ENCODE results near the gene NUDT15.
"Not testable (repeated sequence)": the region's sequence is repeated elsewhere in the genome, so short reads cannot be mapped to it uniquely, and the experiment has no call there.

Gene NUDT15

DNA sequence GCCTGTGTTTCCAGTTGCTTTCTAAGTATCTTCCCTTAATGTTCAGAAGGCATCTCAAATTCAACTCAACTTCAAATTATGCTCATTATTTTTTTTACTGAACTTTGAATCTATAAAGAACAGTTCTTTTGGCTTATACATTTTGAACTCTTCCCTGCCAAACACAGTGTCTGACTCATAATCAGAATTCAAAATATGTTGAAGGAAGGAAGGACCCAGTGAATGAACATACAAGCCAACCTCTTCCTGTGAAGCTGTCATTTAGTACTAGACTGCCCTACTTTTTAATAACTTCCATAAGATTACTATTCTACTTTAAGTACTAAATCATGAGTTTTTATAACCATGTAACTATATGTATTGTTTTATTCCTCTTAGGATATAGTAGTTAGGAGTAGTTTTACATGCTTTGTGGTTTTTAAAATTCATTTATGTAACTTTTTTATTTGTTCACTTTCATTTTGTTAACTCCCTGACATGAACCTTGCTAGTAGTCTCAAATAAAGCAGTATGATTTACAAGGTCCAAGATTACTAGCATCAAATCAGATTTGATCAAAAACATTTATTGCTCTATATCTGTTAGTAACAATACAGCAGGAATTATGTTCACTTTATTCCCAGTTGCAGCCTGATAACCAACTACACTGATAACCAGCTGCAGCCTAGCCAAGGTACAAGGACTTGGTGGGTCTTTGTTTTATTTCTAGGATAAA lies 6.4 kb downstream of the NUDT15 start:
- DNase-seq (ENCODE audit: low read depth), result no peak

DNA sequence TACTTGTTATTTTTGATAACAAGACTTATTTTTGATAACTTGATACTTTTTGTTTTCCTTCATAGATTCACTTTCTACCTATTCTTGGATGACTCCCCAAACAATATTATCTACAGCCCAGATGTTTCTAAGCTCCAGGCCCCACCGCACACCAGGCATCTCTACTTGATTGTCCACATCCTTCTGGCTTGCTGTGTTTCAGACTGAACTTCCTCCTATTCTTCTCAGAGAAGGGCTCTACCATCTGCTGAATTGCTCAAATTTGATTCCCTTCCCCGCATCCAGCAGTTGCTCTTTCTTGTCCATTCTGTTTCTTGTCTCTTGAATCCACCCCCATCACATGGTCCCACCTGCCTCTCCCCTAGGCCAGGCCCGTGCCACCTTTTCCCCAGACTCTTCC lies 13.0 kb downstream of the NUDT15 start:
- DNase-seq (ENCODE audit: low read depth), result no peak

DNA sequence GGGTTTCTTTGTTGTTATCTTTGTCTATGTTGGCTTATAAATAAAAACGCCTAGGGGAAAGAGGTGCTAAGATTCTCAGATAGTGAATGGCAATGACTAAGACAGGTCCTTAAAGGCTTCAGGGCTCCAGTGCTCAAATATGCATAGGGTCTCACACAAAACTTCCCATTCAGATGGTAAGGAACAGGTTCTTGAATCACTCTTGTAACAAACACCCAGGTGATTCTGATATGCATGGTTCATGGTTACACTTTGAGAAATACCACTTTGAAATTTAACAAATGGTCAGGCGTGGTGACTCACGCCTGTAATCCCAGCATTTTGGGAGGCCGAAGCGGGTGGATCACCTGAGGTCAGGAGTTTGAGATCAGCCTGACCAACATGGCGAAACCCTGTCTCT lies 17.1 kb downstream of the NUDT15 start:
- no peak for DNase-seq (ENCODE audit: low read depth)

DNA sequence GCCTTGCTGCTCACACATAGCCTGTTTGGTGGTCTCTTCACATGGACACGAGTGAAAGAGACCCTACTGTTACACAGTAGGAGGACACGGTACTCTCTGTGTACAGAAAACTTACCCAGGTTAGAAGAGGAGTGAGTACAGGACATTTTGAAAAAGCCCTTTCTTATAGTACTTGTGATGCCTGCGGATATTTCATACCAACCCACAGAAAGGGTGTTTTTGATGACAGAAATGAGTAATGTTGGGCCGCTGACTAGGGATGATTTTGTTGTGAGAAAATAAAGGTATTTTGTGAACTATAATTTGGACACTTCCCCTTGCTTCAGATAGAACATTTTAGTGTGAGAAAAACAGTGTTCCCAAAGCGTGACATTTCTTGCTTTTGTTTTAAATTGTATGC lies 18.2 kb downstream of the NUDT15 start:
- no peak for DNase-seq (ENCODE audit: low read depth)

DNA sequence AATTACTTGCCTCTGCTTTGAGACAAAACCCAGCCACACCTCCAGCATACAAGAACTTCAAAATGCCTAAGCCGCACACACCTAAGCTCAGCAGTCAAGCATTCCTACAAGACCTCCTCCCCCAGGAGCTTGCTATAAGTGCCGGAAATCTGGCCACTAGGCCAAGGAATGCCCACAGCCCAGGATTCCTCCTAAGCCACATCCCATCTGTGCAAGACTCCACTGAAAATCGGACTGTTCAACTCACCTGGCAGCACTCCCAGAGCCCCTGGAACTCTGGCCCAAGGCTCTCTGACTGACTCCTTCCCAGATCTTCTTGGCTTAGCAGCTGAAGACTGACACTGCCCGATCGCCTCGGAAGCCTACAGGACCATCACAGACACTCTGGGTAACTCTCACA lies 21.0 kb downstream of the NUDT15 start:
- not testable (repeated sequence) for DNase-seq (ENCODE audit: low read depth)

DNA sequence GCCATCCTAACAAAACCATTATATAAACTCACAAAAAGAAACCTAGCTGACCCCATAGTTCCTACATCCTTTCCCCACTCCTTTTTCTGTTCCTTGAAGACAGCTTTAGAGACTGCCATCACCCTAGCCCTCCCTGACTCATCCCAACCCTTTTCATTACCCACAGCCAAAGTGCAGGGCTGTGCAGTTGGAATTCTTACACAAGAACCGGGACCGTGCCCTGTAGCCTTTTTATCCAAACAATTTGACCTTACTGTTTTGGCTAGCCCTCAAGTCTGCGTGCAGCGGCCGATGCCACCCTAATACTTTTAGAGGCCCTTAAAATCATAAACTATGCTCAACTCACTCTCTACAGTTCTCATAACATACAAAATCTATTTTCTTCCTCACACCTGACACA lies 22.4 kb downstream of the NUDT15 start:
- DNase-seq (ENCODE audit: low read depth), result not testable (repeated sequence)

DNA sequence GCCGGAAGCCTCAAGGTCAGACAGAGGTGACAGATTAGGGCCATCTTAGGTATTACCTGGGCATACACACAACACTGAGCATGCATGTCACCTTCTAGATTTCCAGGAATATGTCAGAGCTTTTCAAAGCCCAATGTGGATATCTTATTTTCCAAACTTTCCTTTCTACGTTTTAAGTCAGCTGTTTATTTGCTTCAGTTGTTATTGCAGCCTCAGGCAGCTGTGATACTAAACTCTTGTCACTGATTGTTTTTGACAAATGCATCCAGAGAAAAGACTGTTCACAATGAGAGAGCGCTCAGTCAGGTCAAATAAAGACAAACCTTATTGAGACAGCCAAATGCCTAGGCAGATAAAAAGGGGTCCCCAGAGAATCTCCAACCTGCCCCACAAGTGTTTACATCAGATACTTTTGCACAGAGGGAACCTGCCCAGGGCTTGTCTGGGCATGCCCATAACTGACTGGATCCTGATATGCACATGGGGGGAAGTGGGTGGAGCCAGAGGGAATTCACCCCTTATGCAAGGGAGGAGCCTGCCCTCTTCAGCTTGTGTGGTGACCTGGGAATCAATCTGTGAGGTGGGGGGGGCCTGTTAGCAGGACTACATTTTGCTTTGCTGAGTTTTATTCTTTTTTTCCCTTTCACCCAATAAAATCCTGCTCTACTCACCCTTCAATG lies 28.9 kb downstream of the NUDT15 start:
- DNase-seq (ENCODE audit: low read depth), result no peak

DNA sequence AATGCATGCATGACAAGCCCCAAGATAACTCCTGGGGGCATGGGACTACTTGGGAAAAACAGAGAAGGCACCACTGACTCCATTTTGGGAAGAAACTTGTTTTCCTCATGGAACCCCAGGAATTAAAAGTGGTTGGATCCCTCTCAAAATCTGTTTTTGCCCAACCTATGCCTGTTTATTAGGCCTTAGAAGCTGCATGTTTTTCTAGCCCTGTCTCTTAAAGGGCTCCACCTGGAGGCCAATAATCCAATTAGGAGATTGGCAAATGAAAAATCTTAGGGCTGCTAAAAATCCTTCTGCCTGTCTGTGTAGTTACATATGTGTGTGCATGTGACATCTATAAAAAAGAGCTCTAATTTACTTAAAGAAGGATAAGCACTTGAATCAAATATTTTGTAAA lies 30.5 kb downstream of the NUDT15 start:
- no peak for DNase-seq (ENCODE audit: low read depth)

DNA sequence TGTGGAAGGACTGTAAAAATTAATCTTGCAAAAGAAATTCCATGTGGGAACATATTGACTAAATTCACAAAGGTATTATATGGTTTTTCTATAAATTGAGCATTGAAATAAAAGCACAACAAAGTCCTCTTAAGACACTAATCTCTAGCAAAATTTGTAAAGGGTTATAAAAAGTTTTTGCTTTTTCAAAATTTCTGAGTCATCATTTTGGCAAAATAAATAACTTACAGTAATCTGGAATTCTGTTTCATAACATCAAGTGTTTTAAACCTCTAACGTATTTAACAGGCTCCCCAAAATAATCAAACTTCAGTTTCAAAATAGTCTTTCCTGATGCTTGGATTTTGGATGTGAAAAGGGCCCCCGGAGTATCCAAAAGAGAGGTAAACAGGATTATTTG lies 31.4 kb downstream of the NUDT15 start:
- DNase-seq (ENCODE audit: low read depth), result no peak

DNA sequence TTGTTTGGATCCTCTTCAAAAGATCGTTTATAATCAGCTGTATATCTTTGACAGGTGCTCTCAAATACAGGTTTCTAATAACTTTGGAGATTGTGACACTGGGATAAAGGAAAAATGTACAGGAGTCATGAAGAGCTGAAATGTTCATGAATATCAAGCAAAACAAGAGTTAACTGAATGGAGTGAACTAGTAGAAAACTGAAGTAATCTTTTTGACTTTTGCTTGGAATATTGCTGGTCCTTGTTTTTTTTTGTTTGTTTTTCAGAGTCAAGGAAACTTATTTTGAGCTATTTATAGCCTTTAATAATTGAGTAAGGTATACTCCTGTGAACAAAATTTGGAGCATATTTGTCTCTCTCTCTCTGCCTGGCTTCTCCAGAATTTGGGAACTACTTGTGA lies 32.0 kb downstream of the NUDT15 start:
- DNase-seq (ENCODE audit: low read depth), result no peak

DNA sequence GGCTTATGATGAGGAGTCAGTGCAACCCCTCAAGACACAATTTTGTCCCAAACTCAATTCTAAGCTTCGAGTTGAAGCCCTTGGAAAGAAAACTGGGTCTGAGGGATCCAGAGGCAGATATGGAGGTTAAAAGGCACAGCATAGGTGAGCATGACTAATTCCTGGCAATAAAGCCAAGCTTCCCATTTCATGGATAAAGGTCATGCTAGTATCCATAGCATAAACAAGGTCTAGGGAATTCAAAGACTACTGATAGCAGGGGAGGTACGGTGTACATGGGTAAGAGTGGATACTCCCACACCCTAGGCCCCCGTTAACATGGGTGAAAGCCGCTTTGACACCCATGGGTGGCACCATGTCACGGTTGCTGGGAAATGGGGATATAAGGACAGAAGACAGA lies 33.4 kb downstream of the NUDT15 start:
- no peak for DNase-seq (ENCODE audit: low read depth)

DNA sequence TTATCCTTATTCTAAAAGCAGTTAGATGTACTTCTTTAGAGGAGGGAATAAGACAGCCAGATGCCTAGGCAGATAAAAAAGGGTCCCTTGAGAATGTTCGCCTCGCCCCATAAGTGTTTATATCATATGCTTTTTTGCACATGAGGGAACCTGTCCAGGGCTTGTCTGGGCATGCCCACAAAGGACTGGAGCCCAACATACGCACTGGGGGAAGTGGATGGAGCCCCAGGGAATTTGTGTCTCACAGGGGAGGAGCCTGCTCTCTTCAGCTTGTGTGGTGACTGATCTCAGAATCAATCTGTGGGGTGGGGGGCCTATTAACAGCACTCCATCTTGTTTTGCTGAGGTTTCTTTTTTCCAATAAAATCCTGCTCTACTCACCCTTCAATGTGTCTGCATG lies 34.8 kb downstream of the NUDT15 start:
- no peak for DNase-seq (ENCODE audit: low read depth)

DNA sequence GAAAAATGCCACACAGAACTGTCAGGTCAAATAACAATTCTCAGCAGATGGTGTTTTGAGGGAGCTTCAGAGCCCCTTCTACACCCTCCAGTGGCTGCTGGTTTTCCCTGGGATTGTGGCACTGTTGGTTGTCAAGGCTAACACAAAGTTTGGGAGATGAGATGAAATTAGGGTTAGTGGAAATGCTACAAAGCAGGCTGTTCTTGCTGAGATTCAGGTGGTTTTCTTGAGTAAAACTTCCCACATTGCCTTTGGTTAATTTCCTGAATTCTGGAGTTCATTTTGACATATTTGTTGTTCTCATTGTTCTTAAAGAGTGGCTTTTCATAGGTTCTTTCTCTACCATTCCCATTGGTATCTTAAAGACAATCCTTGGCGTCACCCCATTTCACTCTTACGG lies 35.3 kb downstream of the NUDT15 start:
- DNase-seq (ENCODE audit: low read depth), result no peak

DNA sequence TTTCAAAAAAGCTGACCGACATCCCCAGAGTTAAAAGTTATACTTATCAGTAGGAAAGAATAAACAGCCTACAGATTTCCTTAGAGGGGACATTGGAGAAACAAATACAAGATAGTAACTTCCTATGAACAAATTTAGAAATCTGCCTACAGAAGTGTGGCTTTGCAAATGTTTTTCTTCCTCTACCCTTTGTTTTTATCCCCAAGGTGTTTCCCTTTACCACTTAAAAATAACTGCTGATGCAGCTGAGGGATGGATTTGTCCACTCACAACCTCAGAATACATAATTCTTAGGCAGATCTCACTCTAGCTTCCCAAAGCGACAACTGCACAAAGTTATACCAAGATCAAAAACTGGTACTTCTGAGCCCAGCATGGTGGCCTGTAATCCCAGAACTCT lies 36.5 kb downstream of the NUDT15 start:
- no peak for DNase-seq (ENCODE audit: low read depth)

DNA sequence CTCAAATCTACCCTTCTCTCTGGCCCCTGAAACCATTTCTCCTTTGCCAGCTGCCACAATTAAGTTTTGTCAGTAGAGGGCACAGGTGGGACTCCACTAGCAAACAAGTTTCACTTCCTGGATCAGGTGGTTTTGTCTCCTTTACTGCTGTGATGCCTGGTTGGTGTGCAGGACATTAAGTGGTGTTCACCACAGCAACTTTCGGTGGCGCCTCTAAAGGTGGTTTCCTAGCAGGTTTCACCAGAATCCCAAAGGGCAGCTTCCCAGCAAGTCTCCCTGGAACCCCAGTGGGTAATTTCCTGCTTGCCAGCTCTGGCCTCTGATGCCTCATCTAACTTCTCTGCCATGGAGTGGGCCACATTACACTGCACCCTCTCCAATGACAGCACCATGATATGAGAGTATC lies 40.7 kb downstream of the NUDT15 start:
- DNase-seq (ENCODE audit: low read depth), result no peak

DNA sequence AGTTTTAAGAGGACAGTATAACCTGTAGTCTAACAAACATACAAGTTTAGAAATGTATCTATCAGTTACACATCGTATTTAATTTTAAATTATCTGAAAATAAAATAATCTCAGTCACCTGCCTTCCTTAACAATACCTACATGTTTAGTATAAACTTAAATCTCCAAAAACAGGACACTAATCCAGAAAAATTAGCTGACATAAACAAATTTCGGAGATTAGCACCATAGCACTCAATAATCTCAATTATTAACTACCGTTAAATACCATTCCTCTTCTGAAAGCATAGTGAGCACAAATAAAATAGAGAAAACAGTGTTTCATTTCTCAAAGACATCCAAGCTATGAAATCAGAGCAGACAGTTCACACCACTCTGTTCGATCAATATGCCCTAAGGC lies 44.2 kb downstream of the NUDT15 start:
- no peak for DNase-seq (ENCODE audit: low read depth)

DNA sequence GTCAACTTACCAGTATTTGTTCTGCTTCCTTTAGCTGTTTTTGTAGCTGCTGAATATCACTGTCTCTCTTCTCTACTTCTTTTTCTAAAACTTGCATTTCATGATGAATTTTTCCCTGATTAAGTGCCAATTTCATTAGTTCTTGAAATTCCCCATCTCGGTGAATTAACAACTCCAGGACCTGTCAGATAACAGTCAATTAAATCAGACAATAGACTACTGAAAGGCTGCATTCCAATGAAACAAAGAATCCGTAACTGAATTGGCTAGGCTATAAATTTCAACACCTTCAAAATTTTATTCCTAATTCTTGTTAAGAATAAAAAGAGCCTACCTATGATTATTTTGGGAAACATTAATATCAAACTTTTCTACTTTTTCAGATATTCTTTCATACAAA lies 48.7 kb downstream of the NUDT15 start:
- DNase-seq (ENCODE audit: low read depth), result no peak

DNA sequence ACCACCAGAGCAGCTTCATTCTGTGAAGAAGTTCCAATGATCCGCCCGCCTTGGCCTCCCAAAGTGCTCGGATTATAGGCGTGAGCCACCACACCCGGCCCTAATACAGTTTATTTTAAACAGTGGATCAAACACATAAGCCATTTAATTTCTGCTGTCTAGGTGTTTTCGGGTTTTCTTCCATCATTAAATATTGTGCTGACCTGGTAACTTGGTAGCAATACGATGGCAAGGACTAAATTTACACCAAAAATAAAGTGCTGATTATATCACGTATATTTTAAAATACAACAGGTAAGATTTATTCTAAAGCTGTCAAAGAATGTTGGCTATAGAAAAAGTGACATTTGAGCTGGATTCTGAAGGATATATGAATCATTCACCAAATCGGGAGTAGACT lies 56.1 kb downstream of the NUDT15 start:
- no peak for DNase-seq (ENCODE audit: low read depth)

DNA sequence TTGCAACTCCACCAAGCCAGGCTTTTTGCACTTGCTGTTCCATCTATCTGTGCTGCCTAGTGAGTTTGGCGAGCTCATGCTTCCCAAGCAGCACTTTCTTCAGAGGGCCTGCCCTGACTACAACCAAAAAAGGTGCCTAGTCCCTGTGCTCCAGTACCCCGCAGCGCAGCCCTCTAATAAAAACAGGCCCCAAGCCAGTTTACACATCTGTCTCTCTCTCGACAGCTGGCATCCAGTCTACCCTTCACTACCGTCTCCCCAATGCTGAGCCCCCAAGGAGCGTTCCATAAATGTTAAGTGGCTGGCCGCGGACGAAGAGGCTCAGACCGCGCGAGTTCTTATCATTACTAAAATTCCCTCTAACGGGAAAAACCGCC lies 56.9 kb downstream of the NUDT15 start:
- no peak for DNase-seq (ENCODE audit: low read depth)

DNA sequence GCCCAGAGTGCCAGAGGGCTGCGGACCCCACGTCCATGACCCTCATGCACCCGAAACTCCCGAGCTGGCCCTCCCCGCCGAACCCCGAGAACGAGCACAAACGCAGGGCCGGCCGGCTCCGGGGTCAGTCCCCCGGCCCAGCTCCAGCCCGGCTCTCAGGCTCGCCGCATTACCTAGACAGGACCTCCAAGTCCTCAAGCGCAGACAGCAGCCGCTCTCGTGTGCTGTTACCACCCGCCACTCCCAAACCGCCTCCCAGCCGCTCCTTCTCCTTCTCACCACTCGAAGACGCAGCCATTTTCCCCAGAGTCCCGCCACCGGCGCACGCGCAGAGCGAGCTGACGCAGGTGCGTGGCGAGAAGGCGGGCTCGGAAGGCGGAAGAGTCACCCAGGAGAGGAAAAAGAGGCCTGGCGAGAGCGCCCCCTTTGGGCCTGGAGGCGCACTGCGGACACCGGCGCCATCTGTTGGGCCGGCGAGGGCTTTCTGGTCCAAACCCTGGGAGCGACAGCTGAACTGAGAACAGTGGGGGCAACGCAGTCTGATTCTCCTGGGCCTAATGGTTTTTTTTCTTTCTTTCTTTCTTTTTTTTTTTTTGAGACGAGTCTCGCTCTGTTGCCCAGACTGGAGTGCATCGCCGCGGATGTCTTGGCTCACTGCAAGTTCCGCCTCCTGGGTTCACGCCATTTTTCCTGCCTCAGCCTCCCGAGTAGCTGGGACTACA lies 57.4 kb downstream of the NUDT15 start, which contains the start of gene MED4:
MED4 (minus strand) TSS at position 324 of the 722 bp plus-strand sequence; CDS start at position 298, 26 bp downstream.
- peak; percentile 94 for DNase-seq (ENCODE audit: low read depth)

DNA sequence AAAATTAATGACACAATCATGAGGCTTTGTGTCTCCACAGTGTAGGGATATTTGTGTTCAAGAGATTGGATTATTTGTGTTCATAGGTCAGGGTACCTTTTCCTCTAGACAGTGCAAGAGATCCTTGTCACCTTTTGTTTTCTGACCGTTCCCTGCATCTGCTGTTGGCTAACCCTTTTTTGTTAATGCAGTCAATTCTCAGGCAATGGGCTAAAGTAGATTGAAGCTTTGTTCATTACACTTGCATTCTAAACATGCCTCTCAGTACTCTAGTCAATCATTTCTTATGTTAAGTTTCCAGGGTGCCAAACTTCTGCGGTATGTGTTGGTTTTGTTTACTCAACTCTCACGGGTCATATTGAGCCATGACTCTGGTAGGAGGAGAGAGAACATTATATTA lies 59.1 kb downstream of the NUDT15 start:
- no peak for DNase-seq (ENCODE audit: low read depth)

Data from stimulated activated CD4-positive, alpha-beta T cell treated with anti-CD3 and anti-CD28 coated beads, Interleukin-2, amount 100 ng/mL, for 4 hours (primary cell).